Activated effector memory CD4-positive, alpha-beta T cell treated with Interleukin-2 at 50 U/mL for 16 hours (primary cell): ENCODE results near the gene LRRC4C.
"Not testable (repeated sequence)": the region's sequence is repeated elsewhere in the genome, so short reads cannot be mapped to it uniquely, and the experiment has no call there.

ENCODE experiments used
- DNase-seq: peaks from one replicate; pipeline ENCODE4 v3.0.0-alpha.2; 2020

Gene LRRC4C

GRCh38 chr11:41102471-41102870 lies 357.0 kb downstream of the LRRC4C start:
- DNase-seq: no peak

GRCh38 chr11:41099654-41100053 lies 359.8 kb downstream of the LRRC4C start:
- no peak for DNase-seq

- no peak for DNase-seq
These were observed 374.3 kb downstream of the LRRC4C start for GRCh38 chr11:41085123-41085522.

GRCh38 chr11:41081756-41082285 lies 377.6 kb downstream of the LRRC4C start:
- DNase-seq: no peak

GRCh38 chr11:41074318-41074717 lies 385.1 kb downstream of the LRRC4C start:
- DNase-seq: no peak

- DNase-seq: no peak
These were observed 394.0 kb downstream of the LRRC4C start for GRCh38 chr11:41065432-41065831.

- no peak for DNase-seq
These were observed 401.3 kb downstream of the LRRC4C start for GRCh38 chr11:41058138-41058537.

GRCh38 chr11:41056892-41057569 lies 402.4 kb downstream of the LRRC4C start:
- no peak for DNase-seq

- no peak for DNase-seq
These were observed 405.6 kb downstream of the LRRC4C start for GRCh38 chr11:41053894-41054293.

- no peak for DNase-seq
These were observed 407.4 kb downstream of the LRRC4C start for GRCh38 chr11:41051919-41052635.

GRCh38 chr11:41050791-41051190 lies 408.7 kb downstream of the LRRC4C start:
- DNase-seq: no peak

GRCh38 chr11:41047229-41047628 lies 412.2 kb downstream of the LRRC4C start:
- no peak for DNase-seq

GRCh38 chr11:41045266-41045665 lies 414.2 kb downstream of the LRRC4C start:
- DNase-seq: no peak

GRCh38 chr11:41044747-41045146 lies 414.7 kb downstream of the LRRC4C start:
- no peak for DNase-seq

- DNase-seq: no peak
These were observed 416.8 kb downstream of the LRRC4C start for GRCh38 chr11:41042688-41043087.

GRCh38 chr11:41040474-41040873 lies 419.0 kb downstream of the LRRC4C start:
- DNase-seq: no peak

GRCh38 chr11:41039592-41039991 lies 419.9 kb downstream of the LRRC4C start:
- no peak for DNase-seq

GRCh38 chr11:41031551-41032060 lies 427.8 kb downstream of the LRRC4C start:
- DNase-seq: no peak

- DNase-seq: no peak
These were observed 439.2 kb downstream of the LRRC4C start for GRCh38 chr11:41020259-41020658.

- not testable (repeated sequence) for DNase-seq
These were observed 439.8 kb downstream of the LRRC4C start for GRCh38 chr11:41019666-41020065.

GRCh38 chr11:41018224-41018623 lies 441.2 kb downstream of the LRRC4C start:
- DNase-seq: no peak

- no peak for DNase-seq
These were observed 448.9 kb downstream of the LRRC4C start for GRCh38 chr11:41010361-41011050.

GRCh38 chr11:41005986-41006385 lies 453.5 kb downstream of the LRRC4C start:
- DNase-seq: no peak
